Suprapubic skin (tissue), 4 donors: ENCODE data around the gene TCP10L. TPM values are rescaled to one million over a fixed set of nuclear protein-coding genes. Genes with fewer than 3 reads are reported as not detected.
"Not testable (repeated sequence)": the region's sequence is repeated elsewhere in the genome, so short reads cannot be mapped to it uniquely, and the experiment has no call there.

Experiments used
- DNase-seq, 2 donors: peaks; one replicate each; pipeline ENCODE4 v3.0.0-alpha.2; 2019; ENCODE audit warnings: low spot score in 2 of 2
- H3K27ac ChIP-seq: fragments of 200-600 bp; sonication (generic); one replicate; pipeline ENCODE4 v1.5.1; 2019
- H3K27me3 ChIP-seq: fragments of 200-600 bp; sonication (generic); one replicate; pipeline ENCODE4 v1.5.1; 2019
- H3K36me3 ChIP-seq: fragments of 200-600 bp; sonication (generic); one replicate; pipeline ENCODE4 v1.5.1; 2019
- H3K4me1 ChIP-seq: fragments of 200-600 bp; sonication (generic); one replicate; pipeline ENCODE4 v1.5.1; 2019
- H3K4me3 ChIP-seq: fragments of 200-600 bp; sonication (generic); one replicate; pipeline ENCODE4 v1.5.1; 2019; ENCODE audit warnings: mild to moderate bottlenecking
- H3K9me3 ChIP-seq: fragments of 200-600 bp; sonication (generic); one replicate; pipeline ENCODE4 v1.5.1; 2019
- CTCF ChIP-seq, 2 donors: fragments of 200-600 bp in 1 of 2; fragments of 450-650 bp in 1 of 2; sonication (generic) in 1 of 2; IDR thresholded peaks; one replicate each; pipeline ENCODE4 v1.5.1; 2016 to 2019; ENCODE audit warnings: antibody characterized with exemption in 2 of 2, mild to moderate bottlenecking in 1 of 2, moderate library complexity in 1 of 2
- EP300 ChIP-seq: sonication (generic); formaldehyde crosslinking; IDR thresholded peaks from one replicate; pipeline ENCODE4 v1.6.1; 2017; ENCODE audit warnings: antibody characterized with exemption
- POLR2A ChIP-seq, 2 donors: fragments of 450-650 bp; IDR thresholded peaks; one replicate each; pipeline ENCODE4 v1.6.1; 2017; ENCODE audit warnings: antibody characterized with exemption in 2 of 2, mild to moderate bottlenecking in 2 of 2, moderate library complexity in 2 of 2
- POLR2AphosphoS5 ChIP-seq, 3 donors: sonication (generic); formaldehyde crosslinking; IDR thresholded peaks; one replicate each; pipeline ENCODE4 v1.6.1; 2017; ENCODE audit warnings: antibody characterized with exemption in 3 of 3
- WGBS: methylation state at CpG from one replicate; pipeline ENCODE4 v1.1.5; 2018; 5-methylcytosine and 5-hydroxymethylcytosine counted together
- total RNA-seq, 4 donors: library from RNA; depleted of rRNA; stranded (reverse); fragments of >200 nt; gene quantifications; one replicate each; pipeline ENCODE4 v1.1.0, GENCODE V29; 2016

Gene TCP10L
- total RNA-seq, 4 donors from 2014 or later, result 2.2 TPM; not detected in 3

GRCh38 chr21:32565856-32566465 is 19.4 kb downstream of the TCP10L start:
- TF ChIP-seq EP300 (no peak), POLR2AphosphoS5 (IDR thresholded peaks at IDR 0.05) (no peak), POLR2A (IDR thresholded peaks at IDR 0.05) (no peak), CTCF (IDR thresholded peaks at IDR 0.05) (no peak)
- WGBS, result 92% methylated on average over 2 of the region's 2 CpGs

DNA sequence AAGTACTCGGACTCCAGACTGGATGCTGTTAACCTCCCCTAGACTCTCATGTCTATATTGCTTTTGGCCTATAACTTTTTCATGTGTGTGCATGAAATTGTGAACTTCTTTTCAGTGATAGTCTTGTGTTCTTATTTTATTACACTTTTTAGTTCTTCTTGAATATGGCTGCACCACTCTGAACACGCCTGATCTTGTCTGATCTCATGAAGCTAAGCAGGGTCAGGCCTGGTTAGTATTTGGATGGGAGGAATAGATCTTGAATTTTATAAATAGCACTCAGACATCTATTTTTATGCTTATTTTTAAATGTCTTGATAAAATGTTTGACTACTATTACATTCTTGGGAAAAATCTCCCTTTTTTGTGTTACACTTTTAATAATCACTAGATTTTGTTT is 22.4 kb downstream of the TCP10L start:
- Histone ChIP-seq H3K27ac (no peak overlapping the region), H3K4me3 (no peak overlapping the region), H3K4me1 (peaks cover 7% of the 10 kb centered on the region), H3K9me3 (no peaks in the 10 kb centered on the region), H3K27me3 (no peaks in the 10 kb centered on the region), H3K36me3 (no peaks in the 10 kb centered on the region)
- no peak for DNase-seq
- 91% methylated on average over 2 of the region's 2 CpGs for WGBS
- no peak for TF ChIP-seq CTCF (IDR thresholded peaks at IDR 0.05)
- TF ChIP-seq POLR2A (IDR thresholded peaks at IDR 0.05), result no peak
- no peak for TF ChIP-seq POLR2AphosphoS5 (IDR thresholded peaks at IDR 0.05)
- TF ChIP-seq EP300, result no peak

More at GRCh38 chr21:32565856-32566465, 19.4 kb downstream of the TCP10L start:
- Histone ChIP-seq H3K9me3 (no peaks in the 10 kb centered on the region), H3K27me3 (no peaks in the 10 kb centered on the region), H3K36me3 (no peaks in the 10 kb centered on the region), H3K4me3 (no peak overlapping the region), H3K27ac (no peak overlapping the region), H3K4me1 (peaks cover 23% of the 10 kb centered on the region)
- DNase-seq, result no peak

GRCh38 chr21:32562426-32562825 is 22.9 kb downstream of the TCP10L start:
- Histone ChIP-seq H3K27me3 (no peaks in the 10 kb centered on the region), H3K9me3 (no peaks in the 10 kb centered on the region), H3K4me3 (no peak overlapping the region), H3K36me3 (no peaks in the 10 kb centered on the region), H3K4me1 (peaks cover 7% of the 10 kb centered on the region), H3K27ac (no peak overlapping the region)
- no peak for DNase-seq
- 45% methylated on average over 5 of the region's 5 CpGs for WGBS
- TF ChIP-seq CTCF (IDR thresholded peaks at IDR 0.05) (peak in 1 of 2 donors; percentile 35), POLR2A (IDR thresholded peaks at IDR 0.05) (no peak)

GRCh38 chr21:32561476-32561875 is 23.8 kb downstream of the TCP10L start:
- not testable (repeated sequence) for H3K27me3 ChIP-seq, H3K36me3 ChIP-seq, DNase-seq, H3K9me3 ChIP-seq, H3K4me1 ChIP-seq, H3K27ac ChIP-seq, H3K4me3 ChIP-seq
- 73% methylated on average over 1 of the region's 1 CpG for WGBS

GRCh38 chr21:32560896-32561295 is 24.4 kb downstream of the TCP10L start:
- Histone ChIP-seq H3K9me3 (no peaks in the 10 kb centered on the region), H3K27ac (no peak overlapping the region), H3K36me3 (no peaks in the 10 kb centered on the region), H3K27me3 (no peaks in the 10 kb centered on the region), H3K4me1 (peaks cover 7% of the 10 kb centered on the region), H3K4me3 (no peak overlapping the region)
- TF ChIP-seq EP300, result no peak
- no peak for DNase-seq
- 93% methylated on average over 3 of the region's 3 CpGs for WGBS

DNA sequence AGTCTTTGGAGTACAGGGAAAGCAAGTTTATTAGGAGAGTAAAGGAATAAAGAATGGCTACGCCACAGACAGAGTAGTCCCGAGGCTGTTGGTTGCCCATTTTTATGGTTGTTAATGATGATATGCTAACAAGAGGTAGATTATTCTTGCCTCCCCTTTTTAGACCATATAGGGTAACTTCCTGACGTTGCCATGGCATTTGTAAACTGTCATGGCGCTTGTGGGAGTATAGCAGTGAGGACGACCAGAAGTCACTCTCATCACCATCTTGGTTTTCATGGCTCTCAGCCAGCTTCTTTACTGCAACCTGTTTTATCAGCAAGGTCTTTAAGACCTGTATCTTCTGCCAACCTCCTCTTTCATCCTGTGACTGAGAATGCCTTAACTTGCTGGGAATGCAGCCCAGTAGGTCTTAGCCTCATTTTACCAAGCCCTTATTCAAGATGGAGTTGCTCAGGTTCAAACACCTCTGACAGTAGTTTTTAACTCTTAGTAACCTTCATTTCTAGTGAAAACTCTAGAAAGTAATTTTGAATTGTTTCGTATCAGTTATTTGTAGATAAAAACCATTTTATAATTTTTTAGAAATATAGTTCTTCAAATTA is 26.2 kb downstream of the TCP10L start:
- Histone ChIP-seq H3K27me3 (no peaks in the 10 kb centered on the region), H3K36me3 (no peaks in the 10 kb centered on the region), H3K9me3 (no peaks in the 10 kb centered on the region), H3K4me1 (peaks cover 7% of the 10 kb centered on the region), H3K27ac (no peak overlapping the region), H3K4me3 (no peak overlapping the region)
- WGBS, result 85% methylated on average over 6 of the region's 6 CpGs
- no peak for TF ChIP-seq EP300
- TF ChIP-seq CTCF (IDR thresholded peaks at IDR 0.05), result no peak
- no peak for TF ChIP-seq POLR2AphosphoS5 (IDR thresholded peaks at IDR 0.05)
- TF ChIP-seq POLR2A (IDR thresholded peaks at IDR 0.05), result no peak
- no peak for DNase-seq
